ENCODE results near the gene DOCK11.
"Not testable (repeated sequence)": the region's sequence is repeated elsewhere in the genome, so short reads cannot be mapped to it uniquely, and the experiment has no call there.

The DOCK11 gene

DNA sequence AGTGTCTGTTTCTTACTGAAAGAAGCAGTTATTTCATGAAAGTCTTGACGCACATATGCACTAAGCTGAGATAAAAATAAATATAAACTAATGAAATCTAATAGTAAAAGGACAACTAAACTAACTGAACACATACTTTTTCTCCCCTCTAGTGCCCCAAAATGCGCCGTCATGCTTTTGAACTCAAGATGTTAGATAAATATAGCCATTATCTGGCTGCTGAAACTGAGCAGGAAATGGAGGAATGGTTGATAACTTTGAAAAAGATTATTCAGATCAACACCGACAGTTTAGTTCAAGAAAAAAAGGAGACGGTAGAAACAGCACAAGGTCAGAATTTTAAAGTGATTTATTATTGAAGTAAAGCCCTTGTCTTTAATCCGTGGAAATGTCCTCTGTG lies 70.2 kb downstream of the DOCK11 start:
- peaks cover 20% of the 10 kb centered on the region for H3K36me3 Mint-ChIP-seq
- H3K27ac Mint-ChIP-seq = peak overlapping the region; percentile 68
- no peak overlapping the region for H3K4me3 Mint-ChIP-seq
- H3K27me3 Mint-ChIP-seq = no peaks in the 10 kb centered on the region
- peaks cover 58% of the 10 kb centered on the region for H3K4me1 Mint-ChIP-seq
- H3K9me3 Mint-ChIP-seq = no peaks in the 10 kb centered on the region

DNA sequence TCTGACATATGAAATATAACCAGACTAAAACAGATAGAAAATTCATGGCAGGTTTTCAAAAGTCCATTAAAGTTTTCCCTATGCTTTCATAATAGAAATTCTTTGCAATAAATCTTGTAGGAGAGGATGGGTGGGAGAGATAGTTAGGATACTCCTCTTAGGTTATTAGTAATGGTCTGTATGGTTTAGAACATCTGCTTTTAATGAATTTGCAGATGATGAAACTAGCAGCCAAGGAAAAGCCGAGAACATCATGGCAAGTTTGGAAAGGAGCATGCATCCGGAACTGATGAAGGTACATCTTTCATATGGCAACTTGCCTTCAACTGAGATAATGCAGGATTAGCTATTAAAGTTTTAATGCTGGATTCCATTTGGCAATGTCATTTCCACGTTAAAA lies 70.7 kb downstream of the DOCK11 start:
- Mint-ChIP-seq H3K36me3 (peaks cover 20% of the 10 kb centered on the region), H3K27ac (peak overlapping the region; percentile 68), H3K27me3 (no peaks in the 10 kb centered on the region), H3K9me3 (no peaks in the 10 kb centered on the region), H3K4me1 (peaks cover 56% of the 10 kb centered on the region), H3K4me3 (no peak overlapping the region)

DNA sequence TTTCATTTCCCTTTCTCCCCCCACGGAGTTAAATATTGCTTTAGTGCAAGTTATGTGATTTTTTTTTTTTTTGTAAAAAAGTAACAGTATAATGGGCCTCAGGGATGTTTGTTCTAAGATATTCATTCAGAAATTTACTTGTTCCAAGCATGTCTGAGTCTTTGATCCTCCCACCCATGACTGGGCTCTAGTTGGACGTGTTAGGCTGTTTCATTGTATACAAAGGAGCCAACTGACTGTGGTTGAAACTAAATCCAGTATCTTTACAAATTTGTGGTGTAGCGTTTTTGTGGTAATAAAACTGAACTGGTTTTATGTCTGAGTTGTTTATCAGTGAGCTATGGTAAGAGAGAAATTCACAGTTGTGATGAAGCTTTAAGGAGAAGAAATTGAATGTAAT lies 74.1 kb downstream of the DOCK11 start:
- Mint-ChIP-seq H3K27ac (peak overlapping the region; percentile 65), H3K36me3 (peaks cover 8% of the 10 kb centered on the region), H3K4me1 (peaks cover 37% of the 10 kb centered on the region), H3K9me3 (no peaks in the 10 kb centered on the region), H3K27me3 (no peaks in the 10 kb centered on the region), H3K4me3 (peak overlapping the region; percentile 11)

DNA sequence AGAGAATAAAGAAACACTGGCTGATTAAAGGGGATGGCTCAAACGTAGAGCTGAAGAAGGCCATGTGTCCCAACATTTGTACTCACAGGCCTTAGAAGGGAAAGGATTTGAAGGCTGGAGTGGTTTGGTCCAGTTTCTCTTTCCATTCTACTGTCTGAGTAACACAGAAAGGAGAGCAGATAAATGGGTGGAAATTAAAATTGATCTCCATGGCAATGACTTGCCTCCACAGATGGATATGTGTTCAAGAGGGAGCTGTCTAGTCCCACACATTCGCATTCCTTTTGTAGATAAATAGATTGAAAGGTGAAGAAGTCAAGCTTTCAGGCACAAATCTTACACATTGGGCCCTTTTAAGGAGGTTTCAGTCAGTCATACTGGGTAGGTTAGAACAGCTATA lies 74.6 kb downstream of the DOCK11 start:
- peaks cover 8% of the 10 kb centered on the region for H3K36me3 Mint-ChIP-seq
- H3K9me3 Mint-ChIP-seq = no peaks in the 10 kb centered on the region
- peak overlapping the region; percentile 65 for H3K27ac Mint-ChIP-seq
- no peaks in the 10 kb centered on the region for H3K27me3 Mint-ChIP-seq
- peaks cover 36% of the 10 kb centered on the region for H3K4me1 Mint-ChIP-seq
- no peak overlapping the region for H3K4me3 Mint-ChIP-seq

DNA sequence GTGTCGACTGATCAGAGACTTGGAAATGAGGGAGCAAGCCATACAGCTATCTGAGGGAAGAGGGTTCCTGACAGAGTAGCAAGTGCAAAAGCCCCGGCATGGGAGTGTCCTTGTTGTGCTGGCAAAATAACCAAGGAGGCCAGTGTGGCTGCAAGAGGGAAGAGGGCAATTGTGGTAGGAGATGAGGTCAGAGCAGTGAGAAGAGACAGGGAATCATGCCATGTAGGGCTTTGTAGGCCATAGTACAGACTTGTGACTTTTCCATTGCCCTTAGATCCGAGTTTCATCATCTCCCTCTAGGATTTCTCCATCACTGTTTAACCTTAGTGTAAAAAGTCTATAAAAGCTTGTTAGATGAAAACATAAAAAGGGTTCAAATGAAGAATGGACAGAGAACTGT lies 76.2 kb downstream of the DOCK11 start:
- no peaks in the 10 kb centered on the region for H3K9me3 Mint-ChIP-seq
- H3K4me3 Mint-ChIP-seq = no peak overlapping the region
- no peaks in the 10 kb centered on the region for H3K27me3 Mint-ChIP-seq
- peaks cover 23% of the 10 kb centered on the region for H3K4me1 Mint-ChIP-seq
- H3K27ac Mint-ChIP-seq = peak overlapping the region; percentile 74
- H3K36me3 Mint-ChIP-seq = peaks cover 8% of the 10 kb centered on the region

DNA sequence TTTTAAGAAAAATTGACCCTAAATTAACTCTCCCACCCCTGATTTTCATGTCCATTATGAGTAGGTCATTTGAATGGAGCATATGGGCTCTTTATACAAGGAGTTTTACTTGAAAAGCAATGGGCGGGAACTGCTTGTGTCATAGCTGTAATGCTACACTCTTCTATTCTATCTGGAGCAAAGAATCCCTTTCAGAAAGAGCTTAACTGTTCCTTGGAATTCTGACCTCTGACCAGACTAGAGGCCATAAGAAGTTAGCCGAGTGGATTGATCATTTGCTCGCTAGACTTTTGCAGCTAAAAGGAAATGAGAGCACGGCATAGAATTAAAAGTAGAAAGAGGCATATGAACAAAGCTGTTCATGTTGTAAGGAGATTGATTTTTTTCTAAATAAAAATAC lies 79.1 kb downstream of the DOCK11 start:
- no peak overlapping the region for H3K4me3 Mint-ChIP-seq
- peaks cover 3% of the 10 kb centered on the region for H3K36me3 Mint-ChIP-seq
- H3K4me1 Mint-ChIP-seq = peaks cover 15% of the 10 kb centered on the region
- no peak overlapping the region for H3K27ac Mint-ChIP-seq
- no peaks in the 10 kb centered on the region for H3K27me3 Mint-ChIP-seq
- no peaks in the 10 kb centered on the region for H3K9me3 Mint-ChIP-seq

DNA sequence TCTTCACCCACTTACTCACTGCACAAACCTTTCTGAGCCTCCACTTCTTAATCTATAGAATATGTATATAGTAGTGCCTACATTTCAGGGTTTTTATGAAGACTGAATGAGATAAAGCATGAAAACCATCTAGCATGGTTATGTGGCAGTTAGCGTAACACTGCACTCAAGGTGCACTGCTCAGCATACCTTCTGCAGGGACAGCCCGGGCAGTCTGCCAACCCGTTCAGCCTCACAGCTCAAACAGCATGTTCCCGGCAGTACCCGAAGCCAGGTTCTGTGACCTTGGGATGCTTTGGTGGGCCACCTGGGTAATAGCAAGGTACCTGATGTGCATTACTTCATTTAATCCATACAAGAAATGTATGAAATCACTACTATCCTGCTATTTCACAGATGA lies 81.4 kb downstream of the DOCK11 start:
- Mint-ChIP-seq H3K36me3 (peaks cover 4% of the 10 kb centered on the region), H3K9me3 (no peaks in the 10 kb centered on the region), H3K4me1 (no peaks in the 10 kb centered on the region), H3K4me3 (no peak overlapping the region), H3K27ac (no peak overlapping the region), H3K27me3 (no peaks in the 10 kb centered on the region)

DNA sequence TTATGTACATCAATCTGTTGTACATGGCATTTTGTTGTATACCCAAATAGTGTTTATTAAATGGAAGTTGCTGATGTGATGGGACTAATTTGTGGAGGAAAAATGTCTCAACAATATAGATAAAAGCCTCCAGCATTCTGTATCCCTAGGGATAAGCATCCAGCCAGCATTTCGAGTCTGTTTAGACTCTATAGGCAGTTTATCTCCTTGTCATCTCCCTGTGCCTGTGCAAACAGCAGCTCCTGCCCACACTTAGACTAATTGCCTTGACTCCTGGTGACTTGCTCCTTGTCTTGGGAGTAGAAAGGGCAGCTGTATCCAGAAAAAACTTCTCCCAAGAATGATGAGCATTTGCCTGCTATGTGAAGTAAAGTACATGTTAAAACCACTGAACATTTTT lies 83.8 kb downstream of the DOCK11 start:
- no peaks in the 10 kb centered on the region for H3K27me3 Mint-ChIP-seq
- H3K4me1 Mint-ChIP-seq = no peaks in the 10 kb centered on the region
- H3K27ac Mint-ChIP-seq = peak overlapping the region; percentile 55
- peaks cover 9% of the 10 kb centered on the region for H3K36me3 Mint-ChIP-seq
- H3K9me3 Mint-ChIP-seq = no peaks in the 10 kb centered on the region
- H3K4me3 Mint-ChIP-seq = no peak overlapping the region

DNA sequence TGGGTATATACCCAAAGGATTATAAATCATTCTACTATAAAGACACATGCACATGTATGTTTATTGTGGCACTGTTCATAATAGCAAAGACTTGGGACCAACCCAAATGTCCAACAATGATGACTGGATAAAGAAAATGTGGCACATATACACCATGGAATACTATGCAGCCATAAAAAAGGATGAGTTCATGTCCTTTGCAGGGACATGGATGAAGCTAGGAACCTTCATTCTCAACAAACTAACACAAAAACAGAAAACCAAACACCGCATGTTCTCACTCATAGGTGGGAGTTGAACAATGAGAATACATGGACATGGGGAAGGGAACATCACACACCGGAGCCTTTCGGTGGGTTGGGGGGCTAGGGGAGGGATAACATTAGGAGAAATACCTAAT lies 87.3 kb downstream of the DOCK11 start:
- H3K27ac Mint-ChIP-seq = not testable (repeated sequence)
- H3K36me3 Mint-ChIP-seq = peaks cover 11% of the 10 kb centered on the region

DNA sequence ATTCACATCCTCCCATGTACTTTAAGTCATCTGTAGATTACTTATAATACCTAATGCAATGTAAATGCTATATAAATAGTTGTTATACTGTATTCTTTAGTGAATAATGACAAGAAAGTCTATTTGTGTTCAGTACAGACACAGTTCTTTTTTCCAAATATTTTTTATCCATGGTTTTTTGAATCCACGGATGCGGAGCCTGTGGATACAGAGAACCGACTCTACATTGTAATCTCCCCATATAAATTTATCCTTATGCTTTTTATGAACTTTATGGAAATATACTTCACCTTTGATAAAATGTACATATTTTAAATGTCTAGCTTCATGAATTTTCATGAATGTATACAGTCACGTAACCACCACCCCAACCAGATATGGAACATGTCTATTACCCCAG lies 88.2 kb downstream of the DOCK11 start:
- peaks cover 12% of the 10 kb centered on the region for H3K36me3 Mint-ChIP-seq

More for the DNA sequence above, 87.3 kb downstream of the DOCK11 start:
- not testable (repeated sequence) for H3K4me1 Mint-ChIP-seq, H3K9me3 Mint-ChIP-seq, H3K27me3 Mint-ChIP-seq, H3K4me3 Mint-ChIP-seq

DNA sequence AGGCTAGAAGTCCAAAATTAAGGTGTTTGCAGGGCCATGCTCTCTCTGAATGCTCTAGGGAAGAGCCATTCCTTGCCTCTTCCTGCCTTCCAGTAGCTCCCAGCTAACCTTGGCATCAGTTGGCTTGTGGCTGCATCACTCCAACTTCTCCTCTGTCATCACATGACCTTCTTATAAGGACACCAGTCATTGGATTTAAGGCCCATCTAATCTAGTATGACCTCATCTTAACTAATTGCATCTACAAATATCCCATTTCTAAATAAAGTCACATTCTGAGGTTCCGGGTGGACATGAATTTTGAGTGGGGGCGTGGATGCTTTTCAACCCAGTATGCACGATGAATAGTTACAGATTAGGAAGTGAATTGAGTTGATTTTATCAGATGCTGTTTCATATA lies 89.7 kb downstream of the DOCK11 start:
- Mint-ChIP-seq H3K36me3 (peaks cover 12% of the 10 kb centered on the region), H3K27ac (peak overlapping the region; percentile 35)

More for the DNA sequence above, 88.2 kb downstream of the DOCK11 start:
- Mint-ChIP-seq H3K4me1 (no peaks in the 10 kb centered on the region), H3K27ac (no peak overlapping the region), H3K4me3 (no peak overlapping the region), H3K27me3 (no peaks in the 10 kb centered on the region), H3K9me3 (no peaks in the 10 kb centered on the region)

DNA sequence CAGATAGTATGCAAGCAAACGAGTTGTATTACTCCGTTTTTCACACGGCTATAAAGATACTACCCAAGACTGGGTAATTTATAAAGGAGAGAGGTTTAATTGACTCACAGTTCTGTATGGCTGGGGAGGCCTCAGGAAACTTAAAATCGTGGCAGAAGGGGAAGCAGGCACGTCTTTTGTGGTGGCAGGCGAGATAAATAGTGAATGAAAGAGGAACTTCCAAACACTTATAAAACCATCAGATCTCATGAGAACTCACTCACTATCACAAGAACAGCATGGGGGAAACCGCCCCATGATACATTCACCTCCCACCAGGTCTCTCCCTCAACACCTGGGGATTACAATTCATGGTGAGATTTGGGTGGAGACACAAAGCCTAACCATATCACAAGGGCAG lies 90.6 kb downstream of the DOCK11 start:
- H3K27me3 Mint-ChIP-seq, H3K36me3 Mint-ChIP-seq, H3K4me3 Mint-ChIP-seq, H3K9me3 Mint-ChIP-seq, H3K4me1 Mint-ChIP-seq: not testable (repeated sequence)
- peak overlapping the region; percentile 53 for H3K27ac Mint-ChIP-seq

More for the DNA sequence above, 89.7 kb downstream of the DOCK11 start:
- H3K9me3 Mint-ChIP-seq = no peaks in the 10 kb centered on the region
- no peak overlapping the region for H3K4me3 Mint-ChIP-seq
- no peaks in the 10 kb centered on the region for H3K27me3 Mint-ChIP-seq
- H3K4me1 Mint-ChIP-seq = no peaks in the 10 kb centered on the region

DNA sequence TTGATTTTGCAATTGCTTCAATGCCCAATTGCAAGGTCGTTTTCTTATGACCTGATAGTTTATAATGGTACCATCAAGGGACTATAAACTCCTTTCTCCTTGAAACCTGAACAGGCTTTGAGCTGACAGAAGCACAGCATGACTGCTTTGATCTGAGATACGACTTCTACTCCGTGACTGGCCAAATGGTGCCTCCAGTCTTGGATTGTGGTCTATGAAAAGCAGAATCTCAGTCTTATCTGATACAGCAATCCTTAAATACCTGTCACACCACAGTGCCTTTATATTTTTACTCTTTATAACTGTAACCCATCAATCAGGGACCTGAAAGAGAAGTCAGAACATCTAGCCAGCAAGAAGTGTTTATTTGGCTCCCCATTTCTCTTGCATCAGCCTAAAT lies 93.1 kb downstream of the DOCK11 start:
- H3K4me3 Mint-ChIP-seq = no peak overlapping the region
- H3K9me3 Mint-ChIP-seq = no peaks in the 10 kb centered on the region
- peaks cover 8% of the 10 kb centered on the region for H3K36me3 Mint-ChIP-seq
- H3K27ac Mint-ChIP-seq = no peak overlapping the region
- no peaks in the 10 kb centered on the region for H3K27me3 Mint-ChIP-seq
- peaks cover 4% of the 10 kb centered on the region for H3K4me1 Mint-ChIP-seq

DNA sequence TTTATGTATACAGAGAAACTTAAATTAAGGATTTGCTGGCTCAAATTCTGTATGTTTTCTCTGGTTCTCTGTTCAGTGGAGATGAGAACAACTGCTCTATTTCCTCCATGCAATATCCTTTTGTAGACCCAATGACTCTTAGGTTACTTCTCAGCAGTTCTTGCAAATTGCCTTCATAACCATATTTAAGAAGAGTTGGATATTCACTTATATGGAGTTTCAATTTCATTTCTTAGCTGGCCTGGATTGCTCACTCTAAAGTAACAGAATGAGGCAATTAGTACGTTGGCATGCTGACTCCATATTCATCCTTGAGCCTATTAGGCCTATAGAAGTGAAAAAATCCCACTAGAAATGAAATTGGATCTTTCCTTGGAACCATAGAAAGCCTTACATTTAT lies 93.6 kb downstream of the DOCK11 start:
- Mint-ChIP-seq H3K27ac (no peak overlapping the region), H3K36me3 (peaks cover 6% of the 10 kb centered on the region), H3K4me1 (peaks cover 4% of the 10 kb centered on the region), H3K9me3 (no peaks in the 10 kb centered on the region), H3K27me3 (no peaks in the 10 kb centered on the region), H3K4me3 (no peak overlapping the region)

DNA sequence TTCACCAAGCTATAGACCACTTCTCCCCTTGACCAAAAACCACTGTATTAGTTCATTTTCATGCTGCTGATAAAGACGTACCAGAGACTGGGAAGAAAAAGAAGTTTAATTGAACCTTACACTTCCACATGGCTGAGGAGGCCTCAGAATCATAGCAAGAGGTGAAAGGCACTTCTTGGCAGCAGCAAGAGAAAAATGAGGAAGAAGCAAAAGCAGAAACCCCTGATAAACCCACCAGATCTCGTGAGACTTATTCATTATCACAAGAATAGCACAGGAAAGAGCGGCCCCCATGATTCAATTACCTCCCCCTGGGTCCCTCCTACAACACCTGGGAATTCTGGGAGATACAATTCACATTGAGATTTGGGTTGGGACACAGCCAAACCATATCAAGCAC lies 97.8 kb downstream of the DOCK11 start:
- peaks cover 2% of the 10 kb centered on the region for H3K36me3 Mint-ChIP-seq
- H3K9me3 Mint-ChIP-seq = no peaks in the 10 kb centered on the region
- H3K27me3 Mint-ChIP-seq = no peaks in the 10 kb centered on the region

DNA sequence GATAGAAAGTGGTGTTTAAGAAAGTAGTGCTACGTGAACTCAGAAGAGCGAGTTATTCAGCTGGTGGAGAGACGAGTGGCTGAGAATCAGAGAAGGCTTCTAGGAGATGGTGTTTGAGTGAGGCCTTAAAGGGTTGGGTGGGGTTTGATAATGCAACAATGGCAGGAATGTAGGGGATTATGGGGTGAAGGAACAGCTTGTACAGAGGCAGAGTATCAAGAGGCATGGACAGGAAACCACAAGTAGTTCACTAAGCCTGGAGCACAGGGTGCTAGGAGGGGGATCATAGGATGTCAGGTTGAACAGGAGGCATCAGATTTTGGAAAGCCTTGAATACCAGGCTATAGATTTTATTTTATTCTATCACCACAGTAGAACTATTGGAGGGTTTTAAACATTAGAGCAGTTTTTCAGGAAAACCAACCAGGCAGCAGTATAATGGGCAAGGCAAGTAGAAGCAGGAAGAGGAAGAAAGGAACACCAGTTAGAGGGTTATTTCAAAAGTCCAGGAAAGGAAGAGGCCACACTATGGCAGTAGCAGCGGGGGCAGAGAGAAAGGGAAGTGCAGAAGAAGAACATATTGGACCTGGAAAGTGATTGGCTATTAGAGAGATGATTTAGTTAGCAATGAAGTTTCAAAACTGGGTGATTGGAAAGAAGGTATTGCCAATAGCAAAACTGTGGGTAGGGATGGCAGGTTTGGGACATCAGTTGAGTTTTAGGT lies 99.2 kb downstream of the DOCK11 start:
- peaks cover 2% of the 10 kb centered on the region for H3K36me3 Mint-ChIP-seq
- no peak overlapping the region for H3K4me3 Mint-ChIP-seq
- no peaks in the 10 kb centered on the region for H3K9me3 Mint-ChIP-seq
- H3K4me1 Mint-ChIP-seq = peaks cover 10% of the 10 kb centered on the region
- peak overlapping the region; percentile 82 for H3K27ac Mint-ChIP-seq
- H3K27me3 Mint-ChIP-seq = no peaks in the 10 kb centered on the region

More for the DNA sequence above, 97.8 kb downstream of the DOCK11 start:
- Mint-ChIP-seq H3K27ac (peak overlapping the region; percentile 63), H3K4me1 (peaks cover 10% of the 10 kb centered on the region), H3K4me3 (no peak overlapping the region)

DNA sequence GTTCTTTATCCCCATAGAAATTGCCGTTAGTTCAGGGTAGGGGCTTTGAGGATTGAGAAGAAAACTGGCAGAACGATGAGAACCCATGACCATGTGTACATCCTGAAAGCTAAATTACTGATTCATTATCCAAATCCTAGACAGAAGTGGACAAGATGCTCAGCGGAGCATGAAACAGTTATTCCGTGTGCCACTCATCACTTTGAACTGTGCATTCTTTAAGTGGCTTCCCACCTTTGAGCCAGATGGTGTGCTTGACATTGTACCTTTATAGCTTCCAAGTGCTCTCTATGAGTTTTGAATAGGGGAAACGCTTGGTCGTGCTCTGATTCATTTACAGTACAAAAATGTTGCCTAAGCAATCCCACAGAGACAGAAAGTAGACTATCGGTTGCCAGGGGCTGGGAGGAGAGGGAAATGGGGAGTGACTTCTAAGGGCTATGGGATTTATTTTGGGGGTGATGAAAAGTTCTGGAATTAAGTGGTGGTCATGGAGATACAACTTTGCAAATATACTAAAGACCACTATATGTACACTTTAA lies 100.0 kb downstream of the DOCK11 start:
- peaks cover 2% of the 10 kb centered on the region for H3K36me3 Mint-ChIP-seq
- H3K27ac Mint-ChIP-seq = peak overlapping the region; percentile 60
- no peaks in the 10 kb centered on the region for H3K9me3 Mint-ChIP-seq
- H3K4me3 Mint-ChIP-seq = no peak overlapping the region
- H3K4me1 Mint-ChIP-seq = peaks cover 10% of the 10 kb centered on the region
- H3K27me3 Mint-ChIP-seq = no peaks in the 10 kb centered on the region

All from activated naive CD4-positive, alpha-beta T cell treated with anti-CD3 and anti-CD28 coated beads, Interleukin-2, amount 50 U/mL, for 24 hours (primary cell).